ENCODE results near the gene COL27A1.

The COL27A1 gene

DNA sequence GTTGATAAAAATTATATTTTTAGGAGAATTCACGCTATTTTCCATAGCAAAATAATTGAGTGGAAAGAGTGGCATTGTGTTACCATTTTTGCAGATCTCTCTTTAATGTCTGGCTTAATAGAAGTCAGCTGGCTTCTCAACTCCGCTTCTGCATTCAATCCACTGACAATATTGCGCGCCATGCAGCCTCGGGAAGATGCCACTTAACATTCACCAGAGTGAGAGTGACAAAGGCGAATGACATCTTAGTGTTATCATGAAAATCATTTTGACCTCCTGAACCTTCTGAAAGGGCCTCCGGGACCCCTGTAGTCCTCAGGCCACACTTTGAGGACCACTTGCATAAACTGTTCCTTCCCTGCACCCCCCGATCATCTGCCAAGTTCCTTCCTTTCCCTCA, 87.5 kb downstream of the COL27A1 start:
- no peak overlapping the region for H3K4me2 ChIP-seq (ENCODE audit: low read length)
- H3K9me2 ChIP-seq (ENCODE audit: low read depth, low read length): no peaks in the 10 kb centered on the region
- no peak overlapping the region for H2AFZ ChIP-seq (ENCODE audit: low read length)
- no peak overlapping the region for H3K9ac ChIP-seq (ENCODE audit: low read length)
- H4K20me1 ChIP-seq (ENCODE audit: insufficient read depth, low read length): no peaks in the 10 kb centered on the region
- TF ChIP-seq EZH2 (IDR thresholded peaks at IDR 0.05; ENCODE audit: borderline replicate concordance, low read length): no peak
- TF ChIP-seq, protein P1, sequence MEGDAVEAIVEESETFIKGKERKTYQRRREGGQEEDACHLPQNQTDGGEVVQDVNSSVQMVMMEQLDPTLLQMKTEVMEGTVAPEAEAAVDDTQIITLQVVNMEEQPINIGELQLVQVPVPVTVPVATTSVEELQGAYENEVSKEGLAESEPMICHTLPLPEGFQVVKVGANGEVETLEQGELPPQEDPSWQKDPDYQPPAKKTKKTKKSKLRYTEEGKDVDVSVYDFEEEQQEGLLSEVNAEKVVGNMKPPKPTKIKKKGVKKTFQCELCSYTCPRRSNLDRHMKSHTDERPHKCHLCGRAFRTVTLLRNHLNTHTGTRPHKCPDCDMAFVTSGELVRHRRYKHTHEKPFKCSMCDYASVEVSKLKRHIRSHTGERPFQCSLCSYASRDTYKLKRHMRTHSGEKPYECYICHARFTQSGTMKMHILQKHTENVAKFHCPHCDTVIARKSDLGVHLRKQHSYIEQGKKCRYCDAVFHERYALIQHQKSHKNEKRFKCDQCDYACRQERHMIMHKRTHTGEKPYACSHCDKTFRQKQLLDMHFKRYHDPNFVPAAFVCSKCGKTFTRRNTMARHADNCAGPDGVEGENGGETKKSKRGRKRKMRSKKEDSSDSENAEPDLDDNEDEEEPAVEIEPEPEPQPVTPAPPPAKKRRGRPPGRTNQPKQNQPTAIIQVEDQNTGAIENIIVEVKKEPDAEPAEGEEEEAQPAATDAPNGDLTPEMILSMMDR (IDR thresholded peaks at IDR 0.05; ENCODE audit: low read length): no peak
- no peak overlapping the region for H3K27ac ChIP-seq (ENCODE audit: low read depth, low read length, poor library complexity, severe bottlenecking)
- H3K79me2 ChIP-seq (ENCODE audit: insufficient read depth, low read length): no peaks in the 10 kb centered on the region
- no peaks in the 10 kb centered on the region for H3K4me1 ChIP-seq (ENCODE audit: insufficient read depth, low read length, severe bottlenecking)
- H3F3A ChIP-seq (ENCODE audit: insufficient read depth, low read length): no peaks in the 10 kb centered on the region
- no peaks in the 10 kb centered on the region for H3K27me3 ChIP-seq (ENCODE audit: insufficient read depth, low read length)
- no peaks in the 10 kb centered on the region for H3K9me3 ChIP-seq (ENCODE audit: low read length)
- H3K4me3 ChIP-seq (ENCODE audit: low read depth, low read length, poor library complexity, severe bottlenecking): no peak overlapping the region
- H3K36me3 ChIP-seq (ENCODE audit: insufficient read depth, low read length): no peaks in the 10 kb centered on the region

DNA sequence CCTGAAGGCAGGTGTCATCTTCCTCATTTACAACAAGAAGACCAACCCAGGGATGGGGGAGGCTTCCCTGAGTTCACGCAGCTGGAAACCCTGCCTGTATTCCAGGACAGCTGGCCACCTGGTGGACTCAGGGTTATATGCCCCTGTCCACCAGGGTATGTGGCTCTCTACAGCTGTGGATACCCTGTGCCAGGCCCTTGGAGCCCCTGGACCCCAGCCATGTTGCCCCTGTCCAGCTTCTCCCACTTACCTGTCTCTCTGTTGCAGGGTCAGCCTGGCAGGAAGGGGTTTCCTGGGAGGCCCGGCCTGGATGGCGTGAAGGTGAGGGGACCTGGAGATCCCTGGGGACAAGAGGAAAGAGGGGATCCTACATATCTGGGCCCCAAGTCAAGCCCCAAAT, 87.9 kb downstream of the COL27A1 start:
- TF ChIP-seq, protein P1 (IDR thresholded peaks at IDR 0.05; ENCODE audit: low read length): no peak
- TF ChIP-seq EZH2 (IDR thresholded peaks at IDR 0.05; ENCODE audit: borderline replicate concordance, low read length): no peak
- H3K36me3 ChIP-seq (ENCODE audit: insufficient read depth, low read length): no peaks in the 10 kb centered on the region
- no peaks in the 10 kb centered on the region for H3F3A ChIP-seq (ENCODE audit: insufficient read depth, low read length)
- no peaks in the 10 kb centered on the region for H3K9me3 ChIP-seq (ENCODE audit: low read length)
- H3K27ac ChIP-seq (ENCODE audit: low read depth, low read length, poor library complexity, severe bottlenecking): no peak overlapping the region
- no peaks in the 10 kb centered on the region for H4K20me1 ChIP-seq (ENCODE audit: insufficient read depth, low read length)
- no peaks in the 10 kb centered on the region for H3K9me2 ChIP-seq (ENCODE audit: low read depth, low read length)
- no peak overlapping the region for H3K9ac ChIP-seq (ENCODE audit: low read length)
- no peaks in the 10 kb centered on the region for H3K4me1 ChIP-seq (ENCODE audit: insufficient read depth, low read length, severe bottlenecking)
- H3K79me2 ChIP-seq (ENCODE audit: insufficient read depth, low read length): no peaks in the 10 kb centered on the region
- no peak overlapping the region for H3K4me3 ChIP-seq (ENCODE audit: low read depth, low read length, poor library complexity, severe bottlenecking)
- no peaks in the 10 kb centered on the region for H3K27me3 ChIP-seq (ENCODE audit: insufficient read depth, low read length)
- no peak overlapping the region for H2AFZ ChIP-seq (ENCODE audit: low read length)
- H3K4me2 ChIP-seq (ENCODE audit: low read length): no peak overlapping the region

DNA sequence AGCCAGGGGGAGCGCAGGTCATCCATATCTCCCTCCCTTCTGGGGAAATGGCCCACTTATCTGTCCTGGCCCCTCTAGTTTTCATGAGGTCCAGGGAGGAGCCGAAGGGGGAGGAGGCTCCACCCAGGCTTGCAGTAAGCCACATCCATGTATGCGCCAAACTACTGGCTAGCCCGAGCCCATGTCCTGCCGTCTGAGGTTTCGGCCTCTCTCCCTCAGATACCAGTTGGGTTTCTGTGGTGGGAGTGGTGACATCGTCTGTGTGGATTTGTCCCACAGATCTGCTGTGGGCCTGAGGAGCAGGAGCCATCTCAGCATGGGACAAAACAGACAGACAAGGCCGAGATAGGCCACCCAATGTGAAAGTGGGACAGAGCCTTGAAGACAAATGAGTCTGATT, 89.2 kb downstream of the COL27A1 start:
- no peaks in the 10 kb centered on the region for H3F3A ChIP-seq (ENCODE audit: insufficient read depth, low read length)
- no peak overlapping the region for H3K9ac ChIP-seq (ENCODE audit: low read length)
- no peaks in the 10 kb centered on the region for H3K9me2 ChIP-seq (ENCODE audit: low read depth, low read length)
- no peaks in the 10 kb centered on the region for H3K36me3 ChIP-seq (ENCODE audit: insufficient read depth, low read length)
- H3K9me3 ChIP-seq (ENCODE audit: low read length): no peaks in the 10 kb centered on the region
- no peak overlapping the region for H3K4me3 ChIP-seq (ENCODE audit: low read depth, low read length, poor library complexity, severe bottlenecking)
- no peak for TF ChIP-seq EZH2 (IDR thresholded peaks at IDR 0.05; ENCODE audit: borderline replicate concordance, low read length)
- TF ChIP-seq, protein P1 (IDR thresholded peaks at IDR 0.05; ENCODE audit: low read length): no peak
- no peak overlapping the region for H3K27ac ChIP-seq (ENCODE audit: low read depth, low read length, poor library complexity, severe bottlenecking)
- H3K79me2 ChIP-seq (ENCODE audit: insufficient read depth, low read length): no peaks in the 10 kb centered on the region
- H4K20me1 ChIP-seq (ENCODE audit: insufficient read depth, low read length): no peaks in the 10 kb centered on the region
- no peaks in the 10 kb centered on the region for H3K4me1 ChIP-seq (ENCODE audit: insufficient read depth, low read length, severe bottlenecking)
- H3K4me2 ChIP-seq (ENCODE audit: low read length): no peak overlapping the region
- H3K27me3 ChIP-seq (ENCODE audit: insufficient read depth, low read length): no peaks in the 10 kb centered on the region
- no peak overlapping the region for H2AFZ ChIP-seq (ENCODE audit: low read length)

All from OCI-LY1 (cell line).